Right lobe of liver (tissue), 6 donors: Measurements from ENCODE around the gene TUB. TPM values are rescaled to one million over a fixed set of nuclear protein-coding genes. Genes with fewer than 3 reads are reported as not detected.

Source experiments
- ATAC-seq, 4 donors: fragments of 200-7000 bp; cut with Tn5 transposase; one replicate each; pipeline ENCODE4 v1.9.1; 2020; ENCODE audit warnings: mild to moderate bottlenecking in 4 of 4, moderate library complexity in 4 of 4
- DNase-seq, 3 donors: peaks; one replicate each; pipeline ENCODE4 v3.0.0-alpha.2; 2020
- H3K27ac ChIP-seq, 3 donors: fragments of 200-600 bp; one replicate each; pipeline ENCODE4 v1.8.0; 2022
- H3K27me3 ChIP-seq, 2 donors: fragments of 200-600 bp; one replicate each; pipeline ENCODE4 v1.8.0; 2022
- H3K36me3 ChIP-seq, 4 donors: fragments of 200-600 bp; sonication (generic) in 1 of 4; one replicate each; pipeline versions ENCODE4 v1.5.1 to v1.8.0; 2017 to 2022; ENCODE audit warnings: control low read depth in 1 of 4
- H3K4me1 ChIP-seq, 4 donors: fragments of 200-600 bp; sonication (generic) in 1 of 4; one replicate each; pipeline versions ENCODE4 v1.5.1 to v1.8.0; 2017 to 2022; ENCODE audit warnings: control low read depth in 1 of 4
- H3K4me3 ChIP-seq, 3 donors: fragments of 200-600 bp; one replicate each; pipeline ENCODE4 v1.8.0; 2022
- H3K9me3 ChIP-seq, 4 donors: fragments of 200-600 bp; sonication (generic) in 1 of 4; one replicate each; pipeline versions ENCODE4 v1.5.1 to v1.8.0; 2017 to 2022; ENCODE audit warnings: control low read depth in 1 of 4
- CTCF ChIP-seq, 4 donors: fragments of 200-600 bp in 3 of 4; fragments of 450-650 bp in 1 of 4; IDR thresholded peaks; one replicate each; pipeline versions ENCODE4 v1.5.1 to v1.8.0; 2016 to 2022; ENCODE audit warnings: antibody characterized with exemption in 4 of 4, mild to moderate bottlenecking in 2 of 4
- POLR2A ChIP-seq: fragments of 450-650 bp; IDR thresholded peaks from one replicate; pipeline ENCODE4 v1.6.1; 2017; ENCODE audit warnings: antibody characterized with exemption, mild to moderate bottlenecking
- WGBS: methylation state at CpG from one replicate; pipeline ENCODE4 v1.1.6; 2018; ENCODE audit warnings: low coverage, low lambda C conversion rate; ENCODE audit not compliant: insufficient coverage; ENCODE audit errors: missing lambda C conversion rate; 5-methylcytosine and 5-hydroxymethylcytosine counted together
- intact Hi-C, 2 donors: fragments of 100-400 bp; cut with DNase I; formaldehyde crosslinking; loops; one replicate each; pipeline versions ENCODE4 v1.11.2 to v1.14.1; 2022
- total RNA-seq, 6 experiments: library from RNA; depleted of rRNA in 2 of 6; stranded (reverse); fragments of >200 nt in 2 of 6; fragmentation: NEBNext Ultra II Directional in 3 of 6; extraction: Animal tissue kit (Norgen Biotek cat#: 25700) in 3 of 6; gene quantifications; one replicate each; pipeline versions ENCODE4 v1.1.0 to v1.2.4, GENCODE V29; 2016 to 2023
- donor health status: DM: no; HTN: yes; CAD: no.
- donor health status: DM: no; HTN: no; CAD: no.
- donor health status: DM: no; HTN: no; CAD: no.
- donor health status: DM: no; HTN: yes; CAD: no.
- donor health status: DM: no; HTN: yes; CAD: no.

The TUB gene
- total RNA-seq, 6 experiments from 2014 or later = 0.42 to 3.1 (median 0.89) TPM

- Histone ChIP-seq H3K36me3 (no peaks in the 10 kb centered on the region), H3K27me3 (no peaks in the 10 kb centered on the region), H3K27ac (no peak overlapping the region), H3K9me3 (no peaks in the 10 kb centered on the region), H3K4me1 (no peaks in the 10 kb centered on the region), H3K4me3 (no peak overlapping the region)
- DNase-seq (no peak), ATAC-seq (no peak)
- no peak for TF ChIP-seq CTCF (IDR thresholded peaks at IDR 0.05)
- TF ChIP-seq POLR2A = no peak
- intact Hi-C loops = no loop called here
- 96% methylated on average over 3 of the region's 4 CpGs for WGBS
Measured at GRCh38 chr11:8041576-8041975, 39.4 kb upstream of the TUB start.

- no peaks in the 10 kb centered on the region for H3K27me3 ChIP-seq
- DNase-seq (no peak), ATAC-seq (no peak)
- no peak overlapping the region for H3K4me3 ChIP-seq
- H3K4me1 ChIP-seq = no peaks in the 10 kb centered on the region
- H3K27ac ChIP-seq = no peak overlapping the region
- intact Hi-C loops = no loop called here
- WGBS = 33% methylated on average over 2 of the region's 2 CpGs
- no peaks in the 10 kb centered on the region for H3K36me3 ChIP-seq
- H3K9me3 ChIP-seq = no peaks in the 10 kb centered on the region
- TF ChIP-seq POLR2A (no peak), CTCF (IDR thresholded peaks at IDR 0.05) (no peak)
Measured at GRCh38 chr11:8043756-8044155, 37.3 kb upstream of the TUB start.

- WGBS = 49% methylated on average over 3 of the region's 4 CpGs
- Histone ChIP-seq H3K9me3 (no peaks in the 10 kb centered on the region), H3K27ac (no peak overlapping the region), H3K4me3 (no peak overlapping the region), H3K36me3 (no peaks in the 10 kb centered on the region), H3K4me1 (no peaks in the 10 kb centered on the region), H3K27me3 (no peaks in the 10 kb centered on the region)
- no peak for DNase-seq
- intact Hi-C loops = no loop called here
- TF ChIP-seq POLR2A (no peak), CTCF (IDR thresholded peaks at IDR 0.05) (no peak)
- ATAC-seq = no peak
Measured at GRCh38 chr11:8045839-8046238, 35.2 kb upstream of the TUB start.

DNA sequence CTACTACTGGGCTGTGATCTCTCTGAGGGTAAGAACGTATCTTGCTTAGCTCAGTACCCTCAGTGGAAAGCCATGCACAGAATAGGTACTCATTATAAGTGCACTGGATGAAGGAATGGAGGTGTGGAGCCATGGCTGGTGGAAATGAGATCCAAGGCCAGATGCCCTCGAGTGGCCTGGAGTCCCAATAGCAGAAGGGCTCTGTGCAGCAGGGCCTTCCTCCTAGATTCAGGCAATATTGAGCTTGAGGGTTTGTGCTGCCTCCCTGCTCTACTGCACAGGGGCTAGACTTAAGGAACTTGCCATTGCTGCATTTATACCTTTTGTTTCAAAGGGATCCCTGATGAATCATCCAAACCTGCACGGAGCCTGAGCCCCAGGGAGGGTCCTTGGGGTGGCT, 33.6 kb upstream of the TUB start:
- H3K27ac ChIP-seq = no peak overlapping the region
- no peak for ATAC-seq
- WGBS = 82% methylated on average over 1 of the region's 3 CpGs
- no peaks in the 10 kb centered on the region for H3K9me3 ChIP-seq
- no peak for DNase-seq
- no peaks in the 10 kb centered on the region for H3K4me1 ChIP-seq
- H3K4me3 ChIP-seq = no peak overlapping the region
- intact Hi-C loops = no loop called here
- no peaks in the 10 kb centered on the region for H3K27me3 ChIP-seq
- no peak for TF ChIP-seq CTCF (IDR thresholded peaks at IDR 0.05)
- no peak for TF ChIP-seq POLR2A
- no peaks in the 10 kb centered on the region for H3K36me3 ChIP-seq

DNA sequence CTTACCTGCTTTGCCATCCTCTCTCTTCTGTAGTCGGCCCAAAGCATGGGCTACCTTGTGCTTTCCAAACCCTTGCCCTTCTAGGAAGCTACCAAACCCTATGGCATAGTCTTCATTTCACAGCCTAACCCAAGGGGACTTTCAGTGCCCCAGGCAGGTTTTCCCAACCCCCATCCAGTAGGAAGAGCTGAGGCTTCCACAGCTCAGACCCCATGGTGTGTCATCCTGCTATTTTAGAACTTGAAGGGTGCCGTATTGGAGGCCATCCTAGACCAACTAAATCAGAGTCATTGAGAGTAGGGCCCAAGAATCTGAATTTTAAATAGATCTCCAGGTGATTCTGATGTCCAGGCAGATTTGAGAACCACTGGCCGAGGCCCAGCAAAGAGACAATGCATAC, 31.9 kb upstream of the TUB start:
- TF ChIP-seq CTCF (IDR thresholded peaks at IDR 0.05) = no peak
- TF ChIP-seq POLR2A = no peak
- H3K4me3 ChIP-seq = no peak overlapping the region
- no peaks in the 10 kb centered on the region for H3K36me3 ChIP-seq
- no peaks in the 10 kb centered on the region for H3K4me1 ChIP-seq
- no peak for DNase-seq
- H3K27me3 ChIP-seq = no peaks in the 10 kb centered on the region
- no peak for ATAC-seq
- H3K27ac ChIP-seq = no peak overlapping the region
- no peaks in the 10 kb centered on the region for H3K9me3 ChIP-seq
- WGBS = 75% methylated on average over 2 of the region's 3 CpGs
- intact Hi-C loops = no loop called here
